ENCODE measurements around the gene CCR9. TPM values are rescaled to one million over a fixed set of nuclear protein-coding genes. Genes with fewer than 3 reads are reported as not detected.
A peak's percentile ranks its signal among the peaks of the same experiment; 100 is the strongest.

The CCR9 gene
- total RNA-seq, 1 donor from 2014 or later, result not detected

DNA sequence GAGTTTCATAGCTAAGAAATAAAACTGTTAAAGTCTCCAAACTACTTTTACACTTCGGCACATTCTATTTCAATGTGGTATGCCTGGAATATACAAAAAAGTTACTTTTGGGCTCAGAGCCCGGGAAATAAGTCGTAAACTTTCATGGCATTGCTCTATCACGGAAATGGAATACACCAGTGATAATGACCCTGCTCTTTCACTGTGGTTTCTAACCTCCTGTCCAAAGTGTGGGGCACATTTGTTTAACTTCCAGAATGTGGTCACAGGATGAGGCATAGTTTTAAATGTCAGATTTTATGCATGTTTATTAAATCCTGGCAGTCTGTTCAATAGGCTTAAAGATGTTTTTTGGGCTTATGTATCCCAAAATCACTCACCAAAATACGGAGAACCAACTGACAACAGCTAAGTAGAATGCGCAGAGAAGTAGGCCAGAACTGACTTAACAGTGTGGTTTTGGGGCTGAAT is 62.0 kb downstream of the CCR9 start:
- peak overlapping the region; percentile 31 for H3K4me3 Mint-ChIP-seq
- intact Hi-C loops (cut with micrococcal nuclease), result loop anchor here (1.0 kb wide), 1 partner anchor 45 kb away; no protein-coding TSS in a partner anchor
- no peak for DNase-seq (ENCODE audit: low spot score)
- peaks cover 98% of the 10 kb centered on the region for H3K4me1 Mint-ChIP-seq (ENCODE audit: low read depth)
- H3K27me3 Mint-ChIP-seq (ENCODE audit: insufficient read depth), result no peaks in the 10 kb centered on the region
- no peaks in the 10 kb centered on the region for H3K9me3 Mint-ChIP-seq
- H3K27ac Mint-ChIP-seq, result peak overlapping the region; percentile 62
- H3K36me3 Mint-ChIP-seq (ENCODE audit: low read depth), result peaks cover 77% of the 10 kb centered on the region

GRCh38 chr3:45948881-45949280 is 62.5 kb downstream of the CCR9 start:
- DNase-seq (ENCODE audit: low spot score), result no peak
- Mint-ChIP-seq H3K36me3 (ENCODE audit: low read depth) (peaks cover 79% of the 10 kb centered on the region), H3K9me3 (no peaks in the 10 kb centered on the region), H3K4me3 (peak overlapping the region; percentile 35), H3K27ac (peak overlapping the region; percentile 62), H3K4me1 (ENCODE audit: low read depth) (peaks cover 98% of the 10 kb centered on the region), H3K27me3 (ENCODE audit: insufficient read depth) (no peaks in the 10 kb centered on the region)
- intact Hi-C loops (cut with micrococcal nuclease), result loop anchor here (1.0 kb wide), 1 partner anchor 44 kb away; no protein-coding TSS in a partner anchor

GRCh38 chr3:45949432-45949831 is 63.1 kb downstream of the CCR9 start:
- H3K9me3 Mint-ChIP-seq, result no peaks in the 10 kb centered on the region
- H3K27ac Mint-ChIP-seq, result peak overlapping the region; percentile 91
- intact Hi-C loops (cut with micrococcal nuclease), result no loop called here
- DNase-seq (ENCODE audit: low spot score), result no peak
- H3K27me3 Mint-ChIP-seq (ENCODE audit: insufficient read depth), result no peaks in the 10 kb centered on the region
- peaks cover 84% of the 10 kb centered on the region for H3K36me3 Mint-ChIP-seq (ENCODE audit: low read depth)
- peaks cover 100% of the 10 kb centered on the region for H3K4me1 Mint-ChIP-seq (ENCODE audit: low read depth)
- peak overlapping the region; percentile 41 for H3K4me3 Mint-ChIP-seq

DNA sequence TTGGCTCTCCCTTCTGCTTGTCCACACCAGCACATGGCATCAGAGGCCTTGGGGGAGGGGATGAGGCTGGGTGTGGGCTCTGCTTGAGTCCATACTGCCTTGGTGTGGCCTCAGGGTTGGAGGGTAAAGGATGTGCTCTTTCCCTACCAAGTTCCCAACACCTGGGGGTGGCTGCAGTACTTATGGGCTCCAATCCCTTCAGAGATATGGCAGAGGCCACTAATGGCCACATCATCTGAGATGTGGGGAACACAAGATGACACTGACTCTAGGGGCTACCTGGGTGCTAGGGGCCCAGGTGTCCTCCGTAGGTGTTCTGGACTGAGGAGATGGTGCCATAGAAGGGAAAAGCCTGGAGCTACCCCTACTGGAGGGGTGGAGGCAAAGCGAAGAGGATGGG is 63.8 kb downstream of the CCR9 start:
- intact Hi-C loops (cut with micrococcal nuclease), result loop anchor here (1.0 kb wide), 1 partner anchor 12 kb away; no protein-coding TSS in a partner anchor
- peak overlapping the region; percentile 41 for H3K4me3 Mint-ChIP-seq

DNA sequence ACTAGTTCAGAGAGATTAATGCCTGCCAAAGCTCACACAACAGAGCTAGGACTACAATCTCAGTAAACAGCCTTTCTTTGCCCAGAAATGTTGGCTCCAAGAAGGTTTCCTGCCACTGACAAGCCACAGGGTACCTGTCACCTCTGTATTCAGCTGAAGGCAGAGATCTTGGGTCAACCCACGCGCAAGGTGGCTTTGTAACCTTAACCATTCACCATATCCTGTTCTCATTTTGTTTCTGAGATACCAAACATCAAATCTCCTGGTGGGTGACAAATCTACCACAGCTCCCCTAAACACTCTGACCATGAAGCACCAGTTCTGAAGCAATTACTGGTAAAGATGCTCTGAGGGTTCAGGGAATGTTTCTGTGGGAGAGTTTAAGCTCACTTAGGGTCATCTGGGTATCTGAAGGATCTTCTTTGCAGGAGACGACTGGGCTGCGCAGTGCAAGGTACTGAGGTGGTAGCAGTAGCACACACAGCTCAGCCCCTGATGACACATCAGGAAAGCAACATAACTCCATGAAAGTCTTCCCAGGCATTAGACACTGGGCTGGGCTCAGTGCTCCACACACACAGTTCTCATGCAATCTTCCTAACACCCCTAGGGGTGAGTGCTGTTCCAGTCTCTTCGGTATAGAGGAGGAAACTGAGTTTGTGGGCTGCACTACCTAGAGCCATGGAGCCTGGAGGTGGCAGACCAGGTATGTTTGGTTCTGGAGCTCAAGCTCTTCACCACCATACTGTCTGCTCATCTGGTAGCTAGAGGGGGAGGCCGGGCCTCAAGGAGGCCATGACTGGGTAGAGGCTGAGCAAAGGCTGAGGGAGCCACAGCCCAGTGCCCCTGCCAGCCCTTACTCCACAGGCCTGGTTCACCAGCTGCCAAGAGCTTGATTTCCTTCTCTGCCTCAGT is 64.6 kb downstream of the CCR9 start:
- intact Hi-C loops (cut with micrococcal nuclease), result loop anchor here (1.0 kb wide), 1 partner anchor 11 kb away; no protein-coding TSS in a partner anchor
- Mint-ChIP-seq H3K27me3 (ENCODE audit: insufficient read depth) (no peaks in the 10 kb centered on the region), H3K36me3 (ENCODE audit: low read depth) (peaks cover 82% of the 10 kb centered on the region), H3K9me3 (no peaks in the 10 kb centered on the region), H3K4me1 (ENCODE audit: low read depth) (peaks cover 94% of the 10 kb centered on the region), H3K4me3 (peak overlapping the region; percentile 41), H3K27ac (peak overlapping the region; percentile 91)
- DNase-seq (ENCODE audit: low spot score), result peak; percentile 61

More for the DNA sequence above, 63.8 kb downstream of the CCR9 start:
- Mint-ChIP-seq H3K27ac (peak overlapping the region; percentile 91), H3K4me1 (ENCODE audit: low read depth) (peaks cover 100% of the 10 kb centered on the region), H3K36me3 (ENCODE audit: low read depth) (peaks cover 87% of the 10 kb centered on the region), H3K9me3 (no peaks in the 10 kb centered on the region), H3K27me3 (ENCODE audit: insufficient read depth) (no peaks in the 10 kb centered on the region)
- no peak for DNase-seq (ENCODE audit: low spot score)

DNA sequence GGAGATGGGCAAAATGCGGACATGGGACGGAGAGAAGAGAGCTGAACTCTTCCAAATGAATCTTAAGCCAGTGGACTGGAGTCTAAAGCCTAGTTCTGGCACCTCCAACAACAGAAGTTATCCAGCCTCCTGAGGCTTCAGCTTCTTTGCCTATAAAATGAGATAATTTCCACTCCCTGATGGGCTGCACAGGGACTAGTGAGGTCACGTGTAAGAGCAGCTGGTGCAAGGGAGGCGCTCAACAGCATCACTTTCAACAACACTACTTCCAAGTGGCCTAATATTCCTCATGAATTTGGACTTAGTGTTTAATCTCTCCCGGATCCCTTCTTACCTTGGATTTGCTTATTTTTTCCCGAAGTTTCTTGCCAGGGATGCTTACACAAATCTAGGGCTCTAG is 65.6 kb downstream of the CCR9 start:
- no peak for DNase-seq (ENCODE audit: low spot score)
- peak overlapping the region; percentile 15 for H3K4me3 Mint-ChIP-seq
- H3K36me3 Mint-ChIP-seq (ENCODE audit: low read depth), result peaks cover 79% of the 10 kb centered on the region
- H3K27ac Mint-ChIP-seq, result peak overlapping the region; percentile 24
- H3K27me3 Mint-ChIP-seq (ENCODE audit: insufficient read depth), result no peaks in the 10 kb centered on the region
- intact Hi-C loops (cut with micrococcal nuclease), result no loop called here
- H3K4me1 Mint-ChIP-seq (ENCODE audit: low read depth), result peaks cover 84% of the 10 kb centered on the region
- H3K9me3 Mint-ChIP-seq, result no peaks in the 10 kb centered on the region

DNA sequence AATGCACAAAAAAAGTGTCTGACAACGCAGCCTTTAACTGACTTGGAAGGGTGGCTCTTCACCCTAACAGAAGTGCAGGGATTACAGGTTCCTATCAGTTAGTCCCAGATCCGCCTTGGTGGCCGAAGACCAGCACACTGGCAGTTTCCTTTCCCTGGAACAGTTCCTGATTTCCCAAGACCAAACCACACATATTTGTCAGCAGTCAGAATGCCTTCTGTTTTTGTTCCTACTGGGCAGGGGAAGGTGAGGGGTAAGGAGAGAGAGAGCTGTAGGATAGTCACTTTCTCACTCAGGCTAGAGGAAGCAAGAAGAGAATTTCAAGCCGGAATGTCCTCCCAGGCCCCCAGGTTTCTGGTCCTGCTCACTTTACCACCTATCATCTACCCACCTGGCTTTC is 66.1 kb downstream of the CCR9 start:
- H3K36me3 Mint-ChIP-seq (ENCODE audit: low read depth), result peaks cover 79% of the 10 kb centered on the region

More for the DNA sequence above, 66.1 kb downstream of the CCR9 start:
- DNase-seq (ENCODE audit: low spot score), result no peak
- H3K4me3 Mint-ChIP-seq, result peak overlapping the region; percentile 15
- H3K27ac Mint-ChIP-seq, result no peak overlapping the region
- no peaks in the 10 kb centered on the region for H3K27me3 Mint-ChIP-seq (ENCODE audit: insufficient read depth)
- H3K9me3 Mint-ChIP-seq, result no peaks in the 10 kb centered on the region
- peaks cover 83% of the 10 kb centered on the region for H3K4me1 Mint-ChIP-seq (ENCODE audit: low read depth)
- intact Hi-C loops (cut with micrococcal nuclease), result no loop called here

Other genes starting within 250 kb of the CCR9 start
- 112 and 114 TPM in 2 replicates for gene SACM1L, start 197.1 kb upstream of the CCR9 start, total RNA-seq
- not detected in 2 replicates for gene SLC6A20, start 90.0 kb upstream of the CCR9 start, total RNA-seq
- 5.2 and 6.5 TPM in 2 replicates for gene LZTFL1, start 44.4 kb upstream of the CCR9 start, total RNA-seq
- 27.2 and 27.9 TPM in 2 replicates for gene CXCR6, start 56.9 kb downstream of the CCR9 start, total RNA-seq
- gene FYCO1, start 109.3 kb downstream of the CCR9 start, total RNA-seq, result 16.1 and 16.3 TPM in 2 replicates
- gene XCR1, start 140.9 kb downstream of the CCR9 start, total RNA-seq, result 0.05 and 0.08 TPM in 2 replicates

All from activated T-helper 1 cell treated with anti-CD3 and anti-CD28 coated beads, Interleukin-12 subunit alpha, Interleukin-12 subunit beta, Interleukin-2, Interleukin-4 antibody, amounts not matched to agents 30 ng/mL and 10 ng/mL and 1 ng/mL, durations not matched to agents 14 hours and 24 hours and 36 hours (primary cell).